ENCODE results near the gene CEP350. TPM values are rescaled to one million over a fixed set of nuclear protein-coding genes. Genes with fewer than 3 reads are reported as not detected.
"Not testable (repeated sequence)": the region's sequence is repeated elsewhere in the genome, so short reads cannot be mapped to it uniquely, and the experiment has no call there.

Gene CEP350
- polyA plus RNA-seq, 6 donors from 2014 or later, result 5.5 to 78.9 (median 37.0) TPM

GRCh38 chr1:180103819-180104218 is 149.2 kb downstream of the CEP350 start:
- Mint-ChIP-seq H3K9me3 (no peaks in the 10 kb centered on the region), H3K27me3 (no peaks in the 10 kb centered on the region), H3K36me3 (peaks cover 31 to 33% of the 10 kb centered on the region in 2 donors), H3K4me3 (no peak overlapping the region), H3K4me1 (peaks cover 0 to 2% (median 0%) of the 10 kb centered on the region in 3 donors), H3K27ac (no peak overlapping the region)
- ATAC-seq (ENCODE audit: low read depth in 2 of 2), result no peak
- DNase-seq, result no peak

- peaks cover 20 to 30% of the 10 kb centered on the region in 2 donors for H3K36me3 Mint-ChIP-seq
- ATAC-seq (ENCODE audit: low read depth in 2 of 2) (no peak), DNase-seq (no peak)
- no peaks in the 10 kb centered on the region for H3K9me3 Mint-ChIP-seq
- H3K27me3 Mint-ChIP-seq, result no peaks in the 10 kb centered on the region
- peak overlapping the region in 2 of 6 donors; percentile 28 to 85 for H3K27ac Mint-ChIP-seq
- H3K4me1 Mint-ChIP-seq, result no peaks in the 10 kb centered on the region
- no peak overlapping the region for H3K4me3 Mint-ChIP-seq
Observed at GRCh38 chr1:180112091-180112490, 157.5 kb downstream of the CEP350 start.

GRCh38 chr1:180112984-180113647 is 158.5 kb downstream of the CEP350 start:
- Mint-ChIP-seq H3K27ac (no peak overlapping the region), H3K4me1 (no peaks in the 10 kb centered on the region), H3K4me3 (no peak overlapping the region), H3K27me3 (no peaks in the 10 kb centered on the region), H3K9me3 (no peaks in the 10 kb centered on the region), H3K36me3 (peaks cover 20 to 26% of the 10 kb centered on the region in 2 donors)
- DNase-seq, result no peak
- ATAC-seq (ENCODE audit: low read depth in 2 of 2), result no peak

GRCh38 chr1:180114396-180114945 is 159.9 kb downstream of the CEP350 start:
- no peak overlapping the region for H3K27ac Mint-ChIP-seq
- ATAC-seq (ENCODE audit: low read depth in 2 of 2) (no peak), DNase-seq (no peak)
- peaks cover 19 to 20% of the 10 kb centered on the region in 2 donors for H3K36me3 Mint-ChIP-seq
- H3K4me3 Mint-ChIP-seq, result no peak overlapping the region
- H3K4me1 Mint-ChIP-seq, result no peaks in the 10 kb centered on the region
- no peaks in the 10 kb centered on the region for H3K9me3 Mint-ChIP-seq
- H3K27me3 Mint-ChIP-seq, result no peaks in the 10 kb centered on the region

GRCh38 chr1:180116964-180117763 is 162.6 kb downstream of the CEP350 start:
- no peaks in the 10 kb centered on the region for H3K9me3 Mint-ChIP-seq
- DNase-seq, result no peak
- no peak for ATAC-seq (ENCODE audit: low read depth in 2 of 2)
- no peak overlapping the region for H3K4me3 Mint-ChIP-seq
- H3K36me3 Mint-ChIP-seq, result peaks cover 6 to 8% of the 10 kb centered on the region in 2 donors
- H3K27ac Mint-ChIP-seq, result no peak overlapping the region
- H3K4me1 Mint-ChIP-seq, result no peaks in the 10 kb centered on the region
- peaks cover 0 to 4% (median 0%) of the 10 kb centered on the region in 3 donors for H3K27me3 Mint-ChIP-seq

GRCh38 chr1:180117764-180118116 is 163.1 kb downstream of the CEP350 start:
- ATAC-seq (ENCODE audit: low read depth in 2 of 2), result no peak
- H3K4me3 Mint-ChIP-seq, result no peak overlapping the region
- no peak overlapping the region for H3K27ac Mint-ChIP-seq
- no peaks in the 10 kb centered on the region for H3K9me3 Mint-ChIP-seq
- DNase-seq, result no peak
- H3K36me3 Mint-ChIP-seq, result peaks cover 1 to 3% of the 10 kb centered on the region in 2 donors
- H3K4me1 Mint-ChIP-seq, result no peaks in the 10 kb centered on the region
- H3K27me3 Mint-ChIP-seq, result peaks cover 0 to 4% (median 0%) of the 10 kb centered on the region in 3 donors

GRCh38 chr1:180119837-180120236 is 165.2 kb downstream of the CEP350 start:
- Mint-ChIP-seq H3K4me3 (no peak overlapping the region), H3K27me3 (peaks cover 0 to 5% (median 4%) of the 10 kb centered on the region in 3 donors), H3K36me3 (no peaks in the 10 kb centered on the region), H3K9me3 (no peaks in the 10 kb centered on the region), H3K27ac (peak overlapping the region in 1 of 6 donors; percentile 49), H3K4me1 (no peaks in the 10 kb centered on the region)
- ATAC-seq (ENCODE audit: low read depth in 2 of 2) (no peak), DNase-seq (no peak)

GRCh38 chr1:180123463-180123936 is 168.9 kb downstream of the CEP350 start:
- Mint-ChIP-seq H3K4me1 (no peaks in the 10 kb centered on the region), H3K9me3 (peaks cover 0 to 1% (median 0%) of the 10 kb centered on the region in 7 donors), H3K4me3 (no peak overlapping the region), H3K27me3 (peaks cover 0 to 9% (median 4%) of the 10 kb centered on the region in 3 donors), H3K27ac (peak overlapping the region in 1 of 6 donors; percentile 19), H3K36me3 (no peaks in the 10 kb centered on the region)
- DNase-seq, result no peak
- no peak for ATAC-seq (ENCODE audit: low read depth in 2 of 2)

- peaks cover 10 to 41% (median 38%) of the 10 kb centered on the region in 3 donors for H3K27me3 Mint-ChIP-seq
- peaks cover 0 to 18% of the 10 kb centered on the region in 2 donors for H3K36me3 Mint-ChIP-seq
- DNase-seq (no peak), ATAC-seq (ENCODE audit: low read depth in 2 of 2) (no peak)
- H3K4me3 Mint-ChIP-seq, result no peak overlapping the region
- H3K27ac Mint-ChIP-seq, result peak overlapping the region in 2 of 6 donors; percentile 51 to 87
- H3K9me3 Mint-ChIP-seq, result peaks cover 0 to 1% (median 0%) of the 10 kb centered on the region in 7 donors
- H3K4me1 Mint-ChIP-seq, result no peaks in the 10 kb centered on the region
Observed at GRCh38 chr1:180130651-180131050, 176.0 kb downstream of the CEP350 start.

GRCh38 chr1:180131510-180131909 is 176.9 kb downstream of the CEP350 start:
- H3K27me3 Mint-ChIP-seq, result peaks cover 10 to 50% (median 44%) of the 10 kb centered on the region in 3 donors
- no peaks in the 10 kb centered on the region for H3K4me1 Mint-ChIP-seq
- ATAC-seq (ENCODE audit: low read depth in 2 of 2), result no peak
- no peak overlapping the region for H3K27ac Mint-ChIP-seq
- peaks cover under 1 to 22% of the 10 kb centered on the region in 2 donors for H3K36me3 Mint-ChIP-seq
- H3K9me3 Mint-ChIP-seq, result peaks cover 0 to 8% (median 2%) of the 10 kb centered on the region in 7 donors
- H3K4me3 Mint-ChIP-seq, result no peak overlapping the region
- no peak for DNase-seq

GRCh38 chr1:180133193-180133592 is 178.6 kb downstream of the CEP350 start:
- no peak for ATAC-seq (ENCODE audit: low read depth in 2 of 2)
- Mint-ChIP-seq H3K4me1 (no peaks in the 10 kb centered on the region), H3K9me3 (peaks cover 5 to 17% (median 9%) of the 10 kb centered on the region in 7 donors), H3K27me3 (peaks cover 10 to 55% (median 52%) of the 10 kb centered on the region in 3 donors), H3K4me3 (no peak overlapping the region), H3K36me3 (peaks cover 9 to 28% of the 10 kb centered on the region in 2 donors), H3K27ac (no peak overlapping the region)
- no peak for DNase-seq

GRCh38 chr1:180133688-180134087 is 179.1 kb downstream of the CEP350 start:
- not testable (repeated sequence) for ATAC-seq (ENCODE audit: low read depth in 2 of 2); H3K27ac Mint-ChIP-seq; H3K4me3 Mint-ChIP-seq; DNase-seq; H3K4me1 Mint-ChIP-seq
- H3K9me3 Mint-ChIP-seq, result peaks cover 5 to 17% (median 9%) of the 10 kb centered on the region in 7 donors
- H3K27me3 Mint-ChIP-seq, result peaks cover 10 to 55% (median 52%) of the 10 kb centered on the region in 3 donors
- H3K36me3 Mint-ChIP-seq, result peaks cover 9 to 28% of the 10 kb centered on the region in 2 donors

- H3K9me3 Mint-ChIP-seq, result peaks cover 5 to 17% (median 9%) of the 10 kb centered on the region in 7 donors
- peaks cover 11 to 52% (median 44%) of the 10 kb centered on the region in 3 donors for H3K27me3 Mint-ChIP-seq
- no peak overlapping the region for H3K27ac Mint-ChIP-seq
- H3K4me3 Mint-ChIP-seq, result no peak overlapping the region
- ATAC-seq (ENCODE audit: low read depth in 2 of 2), result no peak
- DNase-seq, result no peak
- H3K36me3 Mint-ChIP-seq, result peaks cover 9 to 18% of the 10 kb centered on the region in 2 donors
- no peaks in the 10 kb centered on the region for H3K4me1 Mint-ChIP-seq
Observed at GRCh38 chr1:180135535-180135934, 180.9 kb downstream of the CEP350 start.

Measured in naive B cell (primary cell).